ENCODE measurements around the gene DGKI.

The DGKI gene

DNA sequence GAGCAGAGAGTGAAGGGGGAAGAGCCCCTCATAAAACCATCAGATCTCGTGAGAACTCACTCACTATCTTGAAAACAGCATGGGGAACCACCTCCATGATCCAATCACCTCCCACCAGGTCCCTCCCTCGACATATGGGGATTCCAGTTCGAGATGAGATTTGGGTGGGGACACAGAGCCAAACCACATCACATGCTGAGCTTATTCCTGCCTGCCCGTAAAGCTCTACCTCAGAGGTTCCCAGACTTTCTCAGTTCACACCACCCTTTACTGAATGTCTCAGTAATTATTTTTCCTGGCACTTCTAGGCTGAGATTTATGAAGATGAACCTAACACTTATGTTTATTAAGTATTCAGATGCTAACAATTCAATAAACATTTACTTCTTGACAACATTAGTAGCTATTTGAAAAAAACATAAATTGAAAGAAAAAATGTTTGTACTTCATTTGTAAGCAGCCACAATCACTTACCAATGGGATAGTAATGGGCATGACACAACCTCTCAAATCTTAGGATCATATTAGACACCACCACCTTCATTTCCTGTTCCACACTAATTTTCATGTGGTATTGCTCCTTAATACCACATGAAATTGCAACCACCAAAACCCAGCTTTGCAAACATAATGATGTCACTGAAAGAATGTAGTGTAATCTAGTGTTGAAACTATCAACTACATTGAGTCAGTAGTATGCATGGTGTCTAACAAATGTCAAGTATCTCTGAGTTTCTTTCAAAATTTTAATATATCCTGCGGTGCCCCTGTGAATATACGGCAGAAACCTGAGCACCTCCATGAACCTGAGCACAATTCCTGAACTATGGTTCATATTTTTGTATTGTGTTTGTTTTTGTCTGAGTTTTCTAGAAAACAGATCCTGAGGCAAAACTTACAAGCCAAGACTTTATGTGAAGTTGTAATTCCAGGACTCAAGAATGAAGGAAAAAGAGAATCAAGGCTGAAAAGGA, 4.5 kb upstream of the DGKI start:
- TF ChIP-seq CTCF (IDR thresholded peaks at IDR 0.05; ENCODE audit: control insufficient read depth, insufficient read depth, low read depth, low read length, missing control alignments), result no peak
- H3K4me3 ChIP-seq (ENCODE audit: control insufficient read depth, low read depth, low read length), result no peak overlapping the region
- no peak for DNase-seq (ENCODE audit: low read depth)

DNA sequence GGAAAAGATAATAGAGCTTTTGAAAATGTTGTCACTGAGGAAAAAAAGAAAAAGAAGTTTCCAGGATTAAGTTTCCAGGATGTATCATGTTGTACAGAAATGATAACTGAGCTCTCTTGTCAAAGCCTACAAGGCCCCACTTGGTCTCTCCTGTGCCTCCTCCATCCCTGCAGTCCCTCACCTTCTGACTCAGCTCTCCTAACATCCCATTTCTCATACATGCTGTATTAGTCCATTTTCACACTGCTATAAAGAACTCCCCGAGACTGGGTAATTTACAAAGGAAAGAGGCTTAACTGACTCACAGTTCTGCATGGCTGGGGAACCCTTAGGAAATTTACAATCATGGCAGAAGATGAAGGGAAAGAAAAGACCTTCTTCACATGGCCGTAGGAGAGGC, 3.8 kb upstream of the DGKI start:
- DNase-seq (ENCODE audit: low read depth), result no peak
- no peak for TF ChIP-seq CTCF (IDR thresholded peaks at IDR 0.05; ENCODE audit: control insufficient read depth, insufficient read depth, low read depth, low read length, missing control alignments)
- no peak overlapping the region for H3K4me3 ChIP-seq (ENCODE audit: control insufficient read depth, low read depth, low read length)

- no peak for TF ChIP-seq CTCF (IDR thresholded peaks at IDR 0.05; ENCODE audit: control insufficient read depth, insufficient read depth, low read depth, low read length, missing control alignments)
- H3K4me3 ChIP-seq (ENCODE audit: control insufficient read depth, low read depth, low read length), result no peak overlapping the region
- DNase-seq (ENCODE audit: low read depth), result no peak
Measured at GRCh38 chr7:137848095-137848494, 1.3 kb upstream of the DGKI start.

GRCh38 chr7:137847568-137848050, 835 bp upstream of the DGKI start:
- DNase-seq (ENCODE audit: low read depth), result no peak
- H3K4me3 ChIP-seq (ENCODE audit: control insufficient read depth, low read depth, low read length), result peak overlapping the region; percentile 72
- no peak for TF ChIP-seq CTCF (IDR thresholded peaks at IDR 0.05; ENCODE audit: control insufficient read depth, insufficient read depth, low read depth, low read length, missing control alignments)

- no peak for DNase-seq (ENCODE audit: low read depth)
- peak overlapping the region; percentile 72 for H3K4me3 ChIP-seq (ENCODE audit: control insufficient read depth, low read depth, low read length)
- TF ChIP-seq CTCF (IDR thresholded peaks at IDR 0.05; ENCODE audit: control insufficient read depth, insufficient read depth, low read depth, low read length, missing control alignments), result no peak
Measured at GRCh38 chr7:137846549-137846826, 286 bp downstream of the DGKI start.

DNA sequence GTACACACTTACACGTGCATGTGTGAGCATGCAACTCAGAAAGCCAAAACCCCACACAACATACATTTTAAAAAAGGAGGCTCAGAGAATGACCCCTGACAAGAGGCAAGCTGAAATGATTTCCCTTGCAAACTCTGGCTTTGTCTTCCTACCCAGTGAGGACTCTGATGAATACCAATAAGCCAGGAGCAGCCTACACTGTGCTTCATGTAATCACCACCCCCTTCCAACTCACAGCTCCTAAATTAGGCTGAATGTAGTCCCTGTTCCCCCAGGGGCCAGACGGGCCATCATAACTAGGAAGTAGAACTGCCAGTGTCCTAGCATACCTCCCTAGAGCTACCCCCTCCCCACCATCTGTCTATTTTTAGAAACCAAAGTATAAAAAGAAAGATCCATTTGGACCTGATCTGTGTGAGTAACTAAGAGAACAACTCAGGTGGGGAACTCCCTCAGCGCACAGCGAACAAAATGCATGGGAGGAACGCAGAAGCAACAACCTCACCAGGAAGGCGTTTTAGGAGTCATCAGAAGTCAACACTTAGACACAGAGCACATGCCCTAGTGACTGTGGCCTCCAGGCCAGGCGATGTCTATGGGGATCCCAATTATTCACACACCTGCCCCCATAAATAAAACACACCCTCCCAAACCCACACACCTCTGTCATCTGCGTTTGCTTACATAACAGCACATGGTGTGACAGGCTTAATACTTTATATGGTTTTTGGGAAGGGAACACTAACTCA, 1.9 kb downstream of the DGKI start:
- no peak for DNase-seq (ENCODE audit: low read depth)
- no peak for TF ChIP-seq CTCF (IDR thresholded peaks at IDR 0.05; ENCODE audit: control insufficient read depth, insufficient read depth, low read depth, low read length, missing control alignments)
- no peak overlapping the region for H3K4me3 ChIP-seq (ENCODE audit: control insufficient read depth, low read depth, low read length)

Measured in AG09309 (cell line).